ENCODE results near the gene MMP28.

The MMP28 gene, protein sequence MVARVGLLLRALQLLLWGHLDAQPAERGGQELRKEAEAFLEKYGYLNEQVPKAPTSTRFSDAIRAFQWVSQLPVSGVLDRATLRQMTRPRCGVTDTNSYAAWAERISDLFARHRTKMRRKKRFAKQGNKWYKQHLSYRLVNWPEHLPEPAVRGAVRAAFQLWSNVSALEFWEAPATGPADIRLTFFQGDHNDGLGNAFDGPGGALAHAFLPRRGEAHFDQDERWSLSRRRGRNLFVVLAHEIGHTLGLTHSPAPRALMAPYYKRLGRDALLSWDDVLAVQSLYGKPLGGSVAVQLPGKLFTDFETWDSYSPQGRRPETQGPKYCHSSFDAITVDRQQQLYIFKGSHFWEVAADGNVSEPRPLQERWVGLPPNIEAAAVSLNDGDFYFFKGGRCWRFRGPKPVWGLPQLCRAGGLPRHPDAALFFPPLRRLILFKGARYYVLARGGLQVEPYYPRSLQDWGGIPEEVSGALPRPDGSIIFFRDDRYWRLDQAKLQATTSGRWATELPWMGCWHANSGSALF

GRCh38 chr17:35795007-35795870 lies at the start of gene MMP28:
Gene MMP28 (minus strand): TSS chr17:35795641. CDS start chr17:35795377, 264 bp downstream.
- FAIRE-seq: no peak

DNA sequence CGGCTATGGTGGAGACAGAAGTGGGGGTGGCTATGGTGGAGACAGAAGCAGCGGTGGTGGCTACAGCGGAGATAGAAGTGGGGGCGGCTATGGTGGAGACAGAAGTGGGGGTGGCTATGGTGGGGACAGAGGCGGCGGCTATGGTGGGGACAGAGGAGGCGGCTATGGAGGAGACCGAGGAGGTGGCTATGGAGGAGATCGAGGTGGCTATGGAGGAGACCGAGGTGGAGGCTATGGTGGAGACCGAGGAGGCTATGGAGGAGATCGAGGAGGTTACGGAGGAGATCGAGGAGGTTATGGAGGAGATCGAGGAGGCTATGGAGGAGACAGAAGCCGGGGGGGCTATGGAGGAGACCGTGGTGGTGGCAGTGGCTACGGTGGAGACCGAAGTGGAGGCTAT lies 49.1 kb upstream of the MMP28 start:
- FAIRE-seq: no peak

DNA sequence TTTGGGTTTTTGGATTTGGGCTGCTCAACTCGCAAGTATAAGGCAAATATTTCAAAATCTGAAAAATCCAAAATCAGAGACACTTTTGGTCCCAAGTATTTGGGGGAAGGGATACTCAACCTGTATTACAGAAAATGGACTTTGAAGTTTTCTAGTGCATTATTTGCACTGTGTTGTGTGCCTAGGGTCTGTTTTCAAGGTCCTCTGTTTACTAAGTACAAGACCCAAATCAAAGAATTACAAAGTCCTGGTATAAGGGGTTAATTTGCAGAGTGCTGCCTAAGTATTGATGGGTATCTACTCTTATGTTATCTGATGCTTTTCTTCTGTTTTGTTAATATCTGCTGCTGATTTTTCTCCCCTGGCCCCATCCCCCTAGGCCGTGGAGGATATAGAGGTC lies 48.3 kb upstream of the MMP28 start:
- FAIRE-seq: no peak

DNA sequence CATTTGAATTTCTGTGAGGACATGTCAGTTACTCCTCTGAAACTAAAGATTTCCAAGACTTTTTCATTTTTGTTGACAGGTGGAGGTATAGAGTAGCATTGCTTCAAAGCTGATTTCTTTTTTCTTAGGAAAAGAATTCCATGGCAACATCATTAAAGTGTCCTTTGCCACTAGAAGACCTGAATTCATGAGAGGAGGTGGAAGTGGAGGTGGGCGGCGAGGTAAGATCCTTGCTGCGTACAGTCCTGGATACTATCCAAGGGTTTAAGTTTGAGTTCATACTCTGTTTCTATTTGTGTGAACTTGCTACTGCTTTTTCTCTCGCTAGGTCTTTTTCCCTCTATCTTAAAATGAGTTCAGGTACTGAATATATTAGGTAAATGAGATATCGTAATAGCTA lies 46.8 kb upstream of the MMP28 start:
- FAIRE-seq: no peak

- no peak for FAIRE-seq
These were observed 46.1 kb upstream of the MMP28 start for GRCh38 chr17:35841505-35841904.

GRCh38 chr17:35841101-35841500 lies 45.7 kb upstream of the MMP28 start:
- FAIRE-seq: no peak

DNA sequence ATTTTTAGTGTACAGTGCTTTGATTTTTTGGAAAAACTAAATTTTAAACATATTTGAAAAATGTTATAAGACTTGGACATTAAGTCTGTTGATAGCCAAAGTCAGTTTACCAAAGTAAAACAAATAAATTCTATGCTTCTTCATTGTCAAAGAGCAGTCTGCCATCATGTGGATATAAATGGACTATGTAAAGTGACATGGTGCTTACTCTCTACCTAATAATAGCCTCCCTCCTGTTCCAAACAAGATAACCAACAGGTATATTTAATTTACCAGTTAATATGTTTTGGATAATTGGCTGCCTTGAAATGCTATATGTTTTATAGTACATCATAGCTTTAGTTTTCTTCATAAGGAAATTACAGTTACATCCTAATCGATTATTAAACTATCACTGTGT lies 29.8 kb upstream of the MMP28 start:
- no peak for FAIRE-seq

GRCh38 chr17:35821308-35821707 lies 25.9 kb upstream of the MMP28 start:
- FAIRE-seq: no peak

DNA sequence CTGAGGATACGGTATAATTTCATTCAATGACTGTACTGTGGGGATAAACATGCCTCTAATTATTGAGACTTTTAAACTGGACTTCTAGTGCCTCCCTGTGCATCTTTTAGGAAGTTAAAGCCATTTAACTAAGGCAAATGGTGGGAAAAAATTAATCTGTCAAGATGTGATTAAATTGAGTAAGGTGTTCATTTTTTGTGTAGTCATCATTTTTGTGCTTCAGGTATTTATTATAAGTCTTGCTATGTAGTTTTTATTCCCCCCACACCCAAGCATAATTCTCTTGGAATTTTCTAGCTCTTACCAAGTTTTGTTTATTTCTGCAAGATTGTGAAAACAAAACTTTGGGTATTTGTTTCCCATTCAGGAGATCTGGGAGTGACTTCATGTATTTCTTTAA lies 24.0 kb upstream of the MMP28 start:
- no peak for FAIRE-seq

- no peak for FAIRE-seq
These were observed 21.8 kb upstream of the MMP28 start for GRCh38 chr17:35817196-35817595.

GRCh38 chr17:35816723-35817122 lies 21.3 kb upstream of the MMP28 start:
- FAIRE-seq: no peak

- FAIRE-seq: no peak
These were observed 17.0 kb upstream of the MMP28 start for GRCh38 chr17:35812456-35812855.

GRCh38 chr17:35811759-35812158 lies 16.3 kb upstream of the MMP28 start:
- no peak for FAIRE-seq

DNA sequence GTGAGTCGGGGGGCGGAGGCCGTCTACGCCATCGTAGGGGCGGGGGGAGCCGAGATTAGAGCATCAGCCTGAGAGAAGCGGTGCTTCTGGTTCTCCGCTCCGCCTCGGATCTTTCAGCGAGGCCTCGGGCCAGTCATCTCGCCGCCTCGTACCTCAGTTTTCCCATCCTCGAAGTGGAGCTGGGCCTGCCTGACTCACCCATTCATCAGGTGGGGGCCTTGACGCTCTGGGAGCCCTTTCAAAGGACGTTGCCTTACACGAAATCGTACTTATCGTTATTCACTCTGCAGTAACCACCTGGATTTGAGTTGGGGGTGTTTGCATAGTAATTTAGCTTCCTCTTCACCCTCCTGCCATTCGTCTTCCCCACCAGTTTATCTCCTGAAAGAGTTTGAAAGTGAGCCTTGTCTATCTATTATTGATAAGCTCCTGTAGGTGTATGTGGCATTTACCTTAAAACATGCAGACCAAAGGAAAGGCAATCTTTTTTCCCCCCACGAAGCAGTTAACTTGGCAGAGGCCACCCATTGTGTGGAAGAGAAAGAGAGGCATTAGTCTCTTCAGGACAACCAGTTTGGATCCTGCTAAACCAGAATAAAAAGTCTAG lies 14.5 kb upstream of the MMP28 start:
- no peak for FAIRE-seq

- no peak for FAIRE-seq
These were observed 13.8 kb upstream of the MMP28 start, which contains the start of gene TAF15 for GRCh38 chr17:35808962-35809854. Gene TAF15 (plus strand): TSS chr17:35809484. CDS start chr17:35809570, 86 bp downstream.

- no peak for FAIRE-seq
These were observed 13.0 kb upstream of the MMP28 start for GRCh38 chr17:35808240-35808961.

- no peak for FAIRE-seq
These were observed 12.1 kb upstream of the MMP28 start for GRCh38 chr17:35807371-35808144.

DNA sequence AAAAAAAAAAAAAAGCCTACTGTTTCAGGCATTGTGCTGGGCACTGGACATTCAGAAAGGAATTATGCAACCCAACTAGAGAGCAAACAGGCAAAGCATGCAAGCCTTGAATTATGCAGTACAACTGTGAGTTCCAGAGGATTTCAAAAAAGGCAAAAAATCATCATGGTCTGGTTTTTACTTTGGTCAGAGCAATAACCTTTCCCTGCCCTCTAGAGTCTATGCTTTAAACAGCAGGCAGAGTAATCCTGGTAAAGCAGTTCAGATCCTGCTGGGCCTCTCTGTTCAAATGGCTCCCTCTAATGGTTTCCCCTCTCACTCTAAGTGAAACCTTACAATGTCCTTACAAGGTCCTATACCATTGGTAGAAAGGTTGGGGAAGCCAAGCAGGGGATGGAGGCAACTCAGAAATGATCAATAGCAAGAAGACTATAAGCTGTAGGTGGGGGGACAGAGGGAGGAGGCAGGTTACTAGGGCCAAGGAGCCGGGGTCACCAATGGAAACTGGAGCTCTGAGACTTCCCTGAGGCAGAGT lies 9.3 kb upstream of the MMP28 start:
- no peak for FAIRE-seq

- FAIRE-seq: no peak
These were observed 6.3 kb upstream of the MMP28 start for GRCh38 chr17:35801583-35802224.

GRCh38 chr17:35799942-35800341 lies 4.5 kb upstream of the MMP28 start:
- FAIRE-seq: no peak
